Erythroblast (primary cell): ENCODE measurements around the gene ZNF586.
"Not testable (repeated sequence)": the region's sequence is repeated elsewhere in the genome, so short reads cannot be mapped to it uniquely, and the experiment has no call there.

Experiments
- GATA1 ChIP-seq: IDR thresholded peaks from 2 replicates; pipeline ENCODE4 v1.6.1; 2011; ENCODE audit warnings: low read depth, mild to moderate bottlenecking, control low read depth, low read length, moderate library complexity
- POLR2A ChIP-seq: IDR thresholded peaks from 2 replicates; pipeline ENCODE4 v1.6.1; 2011; ENCODE audit warnings: mild to moderate bottlenecking, low read length

DNA sequence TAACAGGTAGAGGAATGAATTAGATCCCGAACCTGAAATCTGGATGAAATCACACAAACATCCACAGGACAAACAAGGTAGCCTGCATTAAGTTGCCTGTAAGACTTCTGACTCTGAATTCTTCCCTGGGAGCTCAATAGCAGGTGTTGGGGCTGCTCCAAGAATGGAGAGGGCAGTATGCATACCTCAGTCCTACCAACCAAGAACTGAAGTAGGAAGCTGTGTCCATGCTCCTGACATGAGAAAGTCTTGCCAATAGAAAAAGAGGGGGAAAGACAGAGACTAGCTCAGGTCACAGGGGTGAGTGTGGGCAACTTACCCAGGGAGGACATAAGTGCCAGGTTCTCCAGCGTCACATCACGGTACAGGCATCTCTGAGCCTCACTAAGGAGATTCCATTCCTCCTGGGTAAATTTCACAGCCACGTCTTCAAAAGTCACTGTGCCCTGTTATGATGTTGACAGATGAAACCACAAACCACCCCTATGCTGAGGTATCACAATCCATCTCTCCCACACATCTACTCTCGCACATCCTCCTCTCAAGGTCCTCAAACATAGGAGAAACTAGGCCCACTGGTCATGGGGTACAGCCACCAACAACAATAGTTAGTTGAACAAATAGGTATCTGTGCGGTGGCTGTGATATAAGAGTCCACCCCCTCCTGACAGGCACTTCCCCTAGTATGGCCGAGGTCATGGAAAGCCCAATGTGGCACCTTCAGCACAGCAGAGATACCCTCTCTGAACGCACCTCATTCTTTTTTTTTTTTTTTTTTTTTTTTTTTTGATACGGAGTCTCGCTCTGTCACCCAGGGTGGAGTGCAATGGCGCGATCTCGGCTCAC lies 43.7 kb downstream of the ZNF586 start:
- not testable (repeated sequence) for TF ChIP-seq POLR2A, GATA1
